Testis (tissue), 3 donors: Measurements from ENCODE around the gene ZNF71. TPM values are rescaled to one million over a fixed set of nuclear protein-coding genes. Genes with fewer than 3 reads are reported as not detected.
A peak's percentile ranks its signal among the peaks of the same experiment; 100 is the strongest.

Experiments used
- DNase-seq: peaks from one replicate; pipeline ENCODE4 v3.0.0-alpha.2; 2019
- H3K27ac ChIP-seq, 2 donors: fragments of 200-600 bp; sonication (generic); one replicate each; pipeline ENCODE4 v1.5.1; 2019
- H3K27me3 ChIP-seq: fragments of 200-600 bp; sonication (generic); one replicate; pipeline ENCODE4 v1.5.1; 2019
- H3K36me3 ChIP-seq: fragments of 200-600 bp; sonication (generic); one replicate; pipeline ENCODE4 v1.5.1; 2017; ENCODE audit warnings: low read depth; ENCODE audit errors: missing control alignments
- H3K4me1 ChIP-seq: fragments of 200-600 bp; sonication (generic); one replicate; pipeline ENCODE4 v1.5.1; 2019
- H3K4me3 ChIP-seq, 2 donors: fragments of 200-600 bp; sonication (generic); one replicate each; pipeline ENCODE4 v1.5.1; 2017 to 2019
- H3K9me3 ChIP-seq: fragments of 200-600 bp; sonication (generic); one replicate; pipeline ENCODE4 v1.5.1; 2017
- CTCF ChIP-seq, 3 experiments: fragments of 450-650 bp in 2 of 3; fragments of 200-600 bp in 1 of 3; sonication (generic) in 1 of 3; IDR thresholded peaks; one replicate each; pipeline ENCODE4 v1.5.1; 2016 to 2019; ENCODE audit warnings: antibody characterized with exemption in 3 of 3, mild to moderate bottlenecking in 2 of 3, moderate library complexity in 1 of 3
- POLR2A ChIP-seq: fragments of 450-650 bp; IDR thresholded peaks from one replicate; pipeline ENCODE4 v1.6.1; 2017; ENCODE audit warnings: antibody characterized with exemption, mild to moderate bottlenecking, moderate library complexity
- WGBS, 2 donors: methylation state at CpG; one replicate each; pipeline ENCODE4 v1.1.5; 2018; 5-methylcytosine and 5-hydroxymethylcytosine counted together
- intact Hi-C: fragments of 100-400 bp; cut with DNase I; formaldehyde crosslinking; loops from one replicate; pipeline ENCODE4 v1.15.1; 2023; ENCODE audit warnings: low total_unique reads
- polyA plus RNA-seq: library from polyadenylated mRNA; stranded (reverse); fragments of 350-450 nt; fragmentation: Illumina TruSeq; extraction: RNeasy Lipid Tissue Mini Kit (QIAGEN cat#74804); gene quantifications from one replicate; pipeline ENCODE4 v1.2.3, GENCODE V29; 2014; ENCODE audit warnings: low read depth, low replicate concordance; ENCODE audit not compliant: insufficient read depth
- total RNA-seq, 2 donors: library from RNA; depleted of rRNA; stranded (reverse); fragments of >200 nt; gene quantifications; one replicate each; pipeline ENCODE4 v1.2.3, GENCODE V29; 2016

ZNF71 gene
- total and polyA plus RNA-seq, 3 donors from 2014 or later: 7.2 to 19.6 (median 18.3) TPM

DNA sequence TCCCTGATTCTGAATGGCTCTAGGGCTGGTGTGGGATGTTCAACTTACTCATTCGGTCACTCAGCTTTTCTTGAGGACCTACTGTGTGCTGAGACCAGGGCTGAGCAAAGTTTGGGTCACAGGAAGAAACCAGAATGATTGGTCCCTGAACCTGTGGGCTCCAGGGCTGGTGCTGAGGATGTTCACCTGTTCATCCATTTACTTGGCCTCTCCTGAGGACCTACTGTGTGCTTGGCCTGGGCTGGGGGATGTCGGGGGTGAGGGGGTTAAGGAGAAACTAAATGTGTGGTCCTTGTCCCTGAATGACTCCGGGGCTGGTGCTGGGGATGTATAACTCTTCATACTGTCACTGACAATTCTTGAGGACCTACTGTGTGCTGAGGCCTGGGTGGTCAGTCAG lies 66.1 kb downstream of the ZNF71 start:
- Histone ChIP-seq H3K36me3 (no peaks in the 10 kb centered on the region), H3K27ac (no peak overlapping the region), H3K4me1 (no peaks in the 10 kb centered on the region), H3K27me3 (no peaks in the 10 kb centered on the region), H3K9me3 (no peaks in the 10 kb centered on the region), H3K4me3 (peak overlapping the region; percentile 26 to 50)
- no peak for DNase-seq
- intact Hi-C loops: no loop called here
- 72 to 79% methylated on average over 2 to 3 of the region's 3 CpGs for WGBS, 2 donors
- TF ChIP-seq POLR2A (no peak), CTCF (IDR thresholded peaks at IDR 0.05) (no peak)

GRCh38 chr19:56663931-56664500 lies 68.9 kb downstream of the ZNF71 start:
- 63% methylated on average over 53 of the region's 60 CpGs; no CpG with 5 or more reads in 1 of the 2 donors for WGBS, 2 donors

DNA sequence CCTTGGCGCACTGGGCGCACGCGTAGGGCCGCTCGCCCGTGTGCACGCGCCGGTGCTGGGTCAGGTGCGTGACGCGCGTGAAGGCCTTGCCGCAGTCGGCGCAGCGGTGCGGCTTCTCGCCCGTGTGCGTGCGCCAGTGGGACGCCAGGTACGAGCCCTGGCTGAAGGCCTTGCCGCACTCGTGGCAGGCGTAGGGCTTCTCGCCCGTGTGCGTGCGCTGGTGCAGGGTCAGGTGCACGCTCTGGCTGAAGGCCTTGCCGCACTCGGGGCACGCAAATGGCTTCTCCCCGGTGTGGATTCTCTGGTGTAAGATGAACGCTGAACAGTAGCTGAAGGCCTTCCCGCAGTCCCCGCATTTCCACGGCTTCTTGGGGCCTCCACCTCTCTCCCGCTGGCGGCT lies 69.4 kb downstream of the ZNF71 start:
- H3K4me3 ChIP-seq: peak overlapping the region in 1 of 2 donors; percentile 38
- H3K27ac ChIP-seq: no peak overlapping the region
- H3K9me3 ChIP-seq: no peaks in the 10 kb centered on the region
- no peaks in the 10 kb centered on the region for H3K36me3 ChIP-seq
- no peaks in the 10 kb centered on the region for H3K27me3 ChIP-seq
- no peaks in the 10 kb centered on the region for H3K4me1 ChIP-seq
- 57 to 73% methylated on average over 7 to 43 of the region's 43 CpGs for WGBS, 2 donors
- DNase-seq: no peak
- intact Hi-C loops: no loop called here
- TF ChIP-seq POLR2A (no peak), CTCF (IDR thresholded peaks at IDR 0.05) (no peak)

More at GRCh38 chr19:56663931-56664500, 68.9 kb downstream of the ZNF71 start:
- Histone ChIP-seq H3K9me3 (no peaks in the 10 kb centered on the region), H3K27ac (no peak overlapping the region), H3K27me3 (no peaks in the 10 kb centered on the region), H3K4me3 (peak overlapping the region in 1 of 2 donors; percentile 38), H3K36me3 (no peaks in the 10 kb centered on the region), H3K4me1 (no peaks in the 10 kb centered on the region)
- DNase-seq: no peak
- intact Hi-C loops: no loop called here
- TF ChIP-seq CTCF (IDR thresholded peaks at IDR 0.05) (no peak), POLR2A (no peak)

GRCh38 chr19:56667311-56667870 lies 72.3 kb downstream of the ZNF71 start:
- no peaks in the 10 kb centered on the region for H3K9me3 ChIP-seq
- 79 to 81% methylated on average over 3 to 6 of the region's 6 CpGs for WGBS, 2 donors
- no peak for DNase-seq

More at GRCh38 chr19:56667311-56667870, 72.3 kb downstream of the ZNF71 start:
- TF ChIP-seq CTCF (IDR thresholded peaks at IDR 0.05): no peak
- no peak for TF ChIP-seq POLR2A
- Histone ChIP-seq H3K27ac (no peak overlapping the region), H3K4me1 (peaks cover 6% of the 10 kb centered on the region), H3K27me3 (no peaks in the 10 kb centered on the region), H3K36me3 (no peaks in the 10 kb centered on the region), H3K4me3 (no peak overlapping the region)
- intact Hi-C loops: no loop called here
